GM12874 (cell line): ENCODE results near the gene PLD4.
A peak's percentile ranks its signal among the peaks of the same experiment; 100 is the strongest.

Experiments
- TF ChIP-seq, protein P1 (sequence below): IDR thresholded peaks from 2 replicates; pipeline ENCODE4 v1.5.1; 2011; ENCODE audit warnings: low read depth, mild to moderate bottlenecking, control low read depth, low read length, moderate library complexity; ENCODE audit not compliant: insufficient read depth

The PLD4 gene

DNA sequence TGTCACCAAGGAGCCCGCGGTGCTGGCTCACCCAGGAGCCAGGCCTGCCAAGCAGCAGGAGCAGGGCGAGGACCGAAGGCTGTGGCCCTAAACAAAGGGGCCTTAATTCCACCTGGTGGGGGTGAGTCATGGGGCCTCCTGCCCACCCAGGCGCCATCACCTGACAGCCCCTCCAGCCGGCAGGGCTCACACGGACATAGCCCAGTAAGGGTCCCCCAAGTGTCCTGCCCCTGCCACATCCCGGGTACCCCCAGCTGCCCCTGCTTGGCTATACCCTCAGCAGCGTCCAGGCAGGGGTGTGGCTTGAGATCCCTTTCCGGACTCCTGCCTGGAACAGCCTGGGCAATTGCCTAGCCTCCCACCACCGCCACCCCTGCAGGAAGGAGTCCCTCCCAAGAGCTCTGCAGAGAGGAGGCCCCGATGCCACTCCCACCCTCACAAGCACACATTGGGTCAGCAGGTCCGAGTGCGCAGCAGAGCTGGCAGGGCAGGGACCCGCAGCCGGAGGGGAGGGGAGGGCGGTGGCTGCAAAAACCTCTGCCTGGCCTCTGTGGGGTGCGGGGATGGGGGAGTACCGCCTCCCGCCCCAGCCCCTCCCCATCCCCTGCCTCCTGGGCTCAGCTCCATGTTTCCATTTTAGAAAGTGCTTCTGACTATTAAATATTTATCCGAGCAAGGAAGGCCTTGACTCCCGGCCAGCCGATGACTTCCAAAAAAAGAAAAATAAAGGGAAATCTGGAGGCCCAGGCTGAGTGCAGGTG is 48.9 kb downstream of the PLD4 start:
- TF ChIP-seq, protein P1, sequence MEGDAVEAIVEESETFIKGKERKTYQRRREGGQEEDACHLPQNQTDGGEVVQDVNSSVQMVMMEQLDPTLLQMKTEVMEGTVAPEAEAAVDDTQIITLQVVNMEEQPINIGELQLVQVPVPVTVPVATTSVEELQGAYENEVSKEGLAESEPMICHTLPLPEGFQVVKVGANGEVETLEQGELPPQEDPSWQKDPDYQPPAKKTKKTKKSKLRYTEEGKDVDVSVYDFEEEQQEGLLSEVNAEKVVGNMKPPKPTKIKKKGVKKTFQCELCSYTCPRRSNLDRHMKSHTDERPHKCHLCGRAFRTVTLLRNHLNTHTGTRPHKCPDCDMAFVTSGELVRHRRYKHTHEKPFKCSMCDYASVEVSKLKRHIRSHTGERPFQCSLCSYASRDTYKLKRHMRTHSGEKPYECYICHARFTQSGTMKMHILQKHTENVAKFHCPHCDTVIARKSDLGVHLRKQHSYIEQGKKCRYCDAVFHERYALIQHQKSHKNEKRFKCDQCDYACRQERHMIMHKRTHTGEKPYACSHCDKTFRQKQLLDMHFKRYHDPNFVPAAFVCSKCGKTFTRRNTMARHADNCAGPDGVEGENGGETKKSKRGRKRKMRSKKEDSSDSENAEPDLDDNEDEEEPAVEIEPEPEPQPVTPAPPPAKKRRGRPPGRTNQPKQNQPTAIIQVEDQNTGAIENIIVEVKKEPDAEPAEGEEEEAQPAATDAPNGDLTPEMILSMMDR, result no peak

DNA sequence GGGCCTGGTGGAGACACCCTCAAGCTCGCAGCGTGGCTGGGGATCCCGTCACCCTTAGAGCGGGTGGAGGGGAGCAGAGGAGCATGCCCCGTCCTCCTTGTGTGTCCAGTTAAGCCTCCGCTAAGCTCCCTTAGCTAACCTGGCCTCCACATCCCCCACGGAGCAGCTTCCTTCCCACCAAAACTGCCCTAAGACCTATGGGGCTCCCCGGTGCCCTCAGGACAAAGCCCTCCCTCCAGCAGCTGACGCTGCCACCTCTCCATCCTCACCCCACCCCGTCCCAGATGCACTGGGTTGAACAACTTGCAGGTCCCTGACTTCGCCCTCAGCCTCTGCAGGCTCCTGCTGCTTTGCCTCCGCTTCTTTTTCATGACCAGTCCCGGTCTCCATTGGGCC is 49.5 kb downstream of the PLD4 start:
- TF ChIP-seq, protein P1, result no peak

DNA sequence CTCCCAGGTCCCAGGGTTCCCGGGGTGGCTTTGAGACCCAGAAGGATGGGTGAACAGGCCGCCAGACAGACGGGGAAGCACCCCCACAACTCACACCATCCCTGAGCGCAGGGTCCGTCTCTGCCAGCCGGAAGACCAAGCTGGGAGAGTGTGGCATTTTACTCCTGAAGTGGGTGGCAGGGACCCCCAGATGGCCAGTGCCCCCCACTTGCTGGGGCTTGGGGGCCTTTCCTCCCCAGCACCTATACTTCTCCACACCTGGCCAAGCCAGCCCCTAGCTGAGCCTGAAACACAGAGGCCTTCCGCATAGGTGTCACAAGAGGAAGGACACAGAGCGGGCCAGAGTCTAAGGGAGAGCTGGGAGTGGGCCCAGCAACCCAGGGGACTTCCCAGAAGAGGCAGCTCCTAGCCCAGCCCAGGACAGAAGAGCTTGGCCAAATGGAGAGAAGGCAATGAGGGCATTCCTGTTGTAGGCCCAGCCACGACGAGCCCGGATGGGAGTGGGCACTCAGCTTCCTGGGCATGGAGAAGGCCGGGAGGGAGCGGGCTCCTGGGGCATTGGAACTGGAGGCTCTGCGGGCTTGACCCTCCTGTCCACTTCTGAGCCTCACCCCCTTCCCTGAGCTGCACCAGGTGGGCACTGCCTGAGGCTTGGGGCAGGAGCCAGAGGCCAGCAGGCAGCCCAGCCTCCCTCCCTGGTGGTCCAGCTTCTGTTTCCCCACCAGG is 50.1 kb downstream of the PLD4 start:
- TF ChIP-seq, protein P1, result no peak

DNA sequence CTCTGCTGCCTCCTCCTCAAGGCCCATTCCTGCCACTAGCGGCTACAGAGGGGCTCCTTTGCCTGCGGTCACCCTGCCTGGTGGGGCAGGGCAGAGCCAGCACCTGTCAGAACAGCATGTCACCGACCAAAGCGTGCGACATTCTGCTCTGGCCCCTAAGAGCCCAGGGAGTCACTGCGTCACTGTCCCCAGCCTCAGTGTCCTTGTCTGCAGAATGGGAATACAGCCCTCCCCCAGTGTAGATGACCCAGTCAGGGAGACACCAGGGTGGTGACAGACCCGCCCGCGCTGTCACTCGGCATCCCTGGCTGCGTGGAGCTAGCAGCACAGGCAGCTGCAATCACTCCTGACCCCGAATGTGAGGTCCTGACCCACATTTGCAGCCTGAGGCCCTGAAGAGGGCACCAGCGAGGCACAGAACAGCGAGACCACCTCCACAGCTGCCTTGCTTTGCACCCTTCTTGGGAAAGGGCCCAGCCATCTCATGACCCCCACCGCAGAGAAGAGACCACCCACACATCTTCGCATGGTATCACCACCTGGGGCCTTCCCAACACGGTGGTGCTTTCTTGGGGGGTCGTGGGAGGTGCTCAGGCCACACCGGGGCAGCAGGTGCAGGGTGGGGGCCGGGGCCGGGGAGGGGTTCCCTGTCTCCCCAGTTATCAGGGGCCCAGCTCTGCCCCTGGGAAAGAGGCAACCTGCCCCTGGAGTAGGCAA is 51.0 kb downstream of the PLD4 start:
- TF ChIP-seq, protein P1, result peak; percentile 54

DNA sequence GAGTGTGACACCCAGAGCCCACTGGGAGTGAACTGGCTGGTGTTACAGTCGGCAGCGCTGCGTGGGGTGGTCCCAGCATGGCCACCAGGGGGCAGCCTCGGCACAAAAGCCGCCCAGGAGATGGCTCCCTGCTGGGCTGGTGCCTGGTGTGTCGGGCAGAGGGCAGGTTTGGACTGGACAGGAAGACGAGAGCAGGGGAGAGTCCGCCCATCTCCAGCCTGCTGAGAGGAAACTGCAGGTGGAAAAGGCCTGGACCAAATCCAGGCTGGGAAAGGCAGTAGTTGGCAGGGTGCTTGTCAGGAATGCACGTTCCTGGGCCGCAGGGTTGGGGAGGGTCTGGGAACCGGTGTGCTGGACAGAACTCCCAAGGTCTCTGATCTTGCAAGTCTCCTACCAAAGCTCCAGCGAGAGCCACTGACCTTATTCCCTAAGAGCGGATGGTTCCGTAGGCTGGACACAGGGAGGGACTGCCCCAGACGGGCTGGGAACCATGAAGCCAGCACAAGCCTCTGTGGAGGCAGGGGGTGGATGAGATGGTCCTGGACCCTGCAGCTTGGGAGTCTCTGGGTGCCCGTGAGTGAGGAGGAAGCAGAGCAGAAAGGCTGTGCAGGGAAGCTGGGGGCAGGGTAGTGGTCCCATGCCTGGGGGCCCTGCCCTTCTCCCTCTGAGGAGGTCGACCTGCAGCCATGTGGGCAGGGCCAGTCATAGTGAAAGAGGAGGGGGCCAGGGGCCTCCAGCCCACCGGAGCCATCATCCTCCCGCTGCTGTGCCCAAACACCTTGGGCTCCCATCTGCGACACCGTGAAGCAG is 51.7 kb downstream of the PLD4 start:
- TF ChIP-seq, protein P1, result peak; percentile 96

DNA sequence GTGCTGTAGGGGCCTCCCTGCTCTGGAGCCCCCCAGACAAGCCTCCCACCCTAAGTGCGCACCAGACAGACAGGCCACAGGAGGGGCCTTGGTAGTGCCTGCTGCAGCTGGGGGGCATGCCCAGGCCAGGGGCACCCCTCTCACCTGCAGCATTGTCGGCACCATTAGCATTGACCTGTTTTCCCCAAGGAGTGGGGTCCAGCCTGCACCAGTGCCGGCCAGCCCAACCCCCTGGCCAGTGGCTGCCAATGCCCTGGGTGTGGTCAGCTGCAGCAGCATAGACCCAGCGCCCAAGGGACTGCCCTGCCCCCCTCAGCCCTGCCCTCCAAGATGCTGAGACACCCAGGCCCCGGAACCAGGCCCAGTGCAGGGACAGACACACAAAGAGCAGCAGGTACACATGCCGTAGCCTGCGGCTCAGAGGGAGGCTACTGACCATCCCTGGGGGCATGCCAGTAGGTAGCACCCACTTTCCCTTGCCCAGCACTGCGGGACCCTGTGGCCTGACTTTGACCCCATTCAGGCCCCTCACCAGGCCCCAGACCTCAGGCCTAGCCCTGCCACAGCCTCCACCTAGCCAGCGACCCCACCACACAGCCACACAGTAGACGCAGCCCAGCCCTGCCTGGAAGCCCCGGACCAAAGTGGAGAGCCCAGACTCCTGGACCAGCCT is 52.5 kb downstream of the PLD4 start:
- TF ChIP-seq, protein P1, result no peak
